ENCODE data around the gene TCF20.
A peak's percentile ranks its signal among the peaks of the same experiment; 100 is the strongest.

Gene TCF20

GRCh38 chr22:42277988-42278776, 7.7 kb upstream of the TCF20 start:
- peak; percentile 37 for DNase-seq (ENCODE audit: low read depth)
- TF ChIP-seq, protein P1, sequence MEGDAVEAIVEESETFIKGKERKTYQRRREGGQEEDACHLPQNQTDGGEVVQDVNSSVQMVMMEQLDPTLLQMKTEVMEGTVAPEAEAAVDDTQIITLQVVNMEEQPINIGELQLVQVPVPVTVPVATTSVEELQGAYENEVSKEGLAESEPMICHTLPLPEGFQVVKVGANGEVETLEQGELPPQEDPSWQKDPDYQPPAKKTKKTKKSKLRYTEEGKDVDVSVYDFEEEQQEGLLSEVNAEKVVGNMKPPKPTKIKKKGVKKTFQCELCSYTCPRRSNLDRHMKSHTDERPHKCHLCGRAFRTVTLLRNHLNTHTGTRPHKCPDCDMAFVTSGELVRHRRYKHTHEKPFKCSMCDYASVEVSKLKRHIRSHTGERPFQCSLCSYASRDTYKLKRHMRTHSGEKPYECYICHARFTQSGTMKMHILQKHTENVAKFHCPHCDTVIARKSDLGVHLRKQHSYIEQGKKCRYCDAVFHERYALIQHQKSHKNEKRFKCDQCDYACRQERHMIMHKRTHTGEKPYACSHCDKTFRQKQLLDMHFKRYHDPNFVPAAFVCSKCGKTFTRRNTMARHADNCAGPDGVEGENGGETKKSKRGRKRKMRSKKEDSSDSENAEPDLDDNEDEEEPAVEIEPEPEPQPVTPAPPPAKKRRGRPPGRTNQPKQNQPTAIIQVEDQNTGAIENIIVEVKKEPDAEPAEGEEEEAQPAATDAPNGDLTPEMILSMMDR (IDR thresholded peaks at IDR 0.05; ENCODE audit: insufficient read depth, low read depth, low read length, missing control alignments) = peak; percentile 47

GRCh38 chr22:42277232-42277753, 6.8 kb upstream of the TCF20 start:
- no peak for DNase-seq (ENCODE audit: low read depth)
- H3K4me3 ChIP-seq (ENCODE audit: low read length) = no peak overlapping the region
- TF ChIP-seq, protein P1 (IDR thresholded peaks at IDR 0.05; ENCODE audit: insufficient read depth, low read depth, low read length, missing control alignments) = no peak

More at GRCh38 chr22:42277988-42278776, 7.7 kb upstream of the TCF20 start:
- H3K4me3 ChIP-seq (ENCODE audit: low read length) = no peak overlapping the region

- H3K4me3 ChIP-seq (ENCODE audit: low read length) = no peak overlapping the region
- TF ChIP-seq, protein P1 (IDR thresholded peaks at IDR 0.05; ENCODE audit: insufficient read depth, low read depth, low read length, missing control alignments) = no peak
- DNase-seq (ENCODE audit: low read depth) = peak; percentile 51
Observed at GRCh38 chr22:42275970-42276369, 5.5 kb upstream of the TCF20 start.

- H3K4me3 ChIP-seq (ENCODE audit: low read length) = no peak overlapping the region
- DNase-seq (ENCODE audit: low read depth) = no peak
- TF ChIP-seq, protein P1 (IDR thresholded peaks at IDR 0.05; ENCODE audit: insufficient read depth, low read depth, low read length, missing control alignments) = no peak
Observed at GRCh38 chr22:42275176-42275575, 4.7 kb upstream of the TCF20 start.

DNA sequence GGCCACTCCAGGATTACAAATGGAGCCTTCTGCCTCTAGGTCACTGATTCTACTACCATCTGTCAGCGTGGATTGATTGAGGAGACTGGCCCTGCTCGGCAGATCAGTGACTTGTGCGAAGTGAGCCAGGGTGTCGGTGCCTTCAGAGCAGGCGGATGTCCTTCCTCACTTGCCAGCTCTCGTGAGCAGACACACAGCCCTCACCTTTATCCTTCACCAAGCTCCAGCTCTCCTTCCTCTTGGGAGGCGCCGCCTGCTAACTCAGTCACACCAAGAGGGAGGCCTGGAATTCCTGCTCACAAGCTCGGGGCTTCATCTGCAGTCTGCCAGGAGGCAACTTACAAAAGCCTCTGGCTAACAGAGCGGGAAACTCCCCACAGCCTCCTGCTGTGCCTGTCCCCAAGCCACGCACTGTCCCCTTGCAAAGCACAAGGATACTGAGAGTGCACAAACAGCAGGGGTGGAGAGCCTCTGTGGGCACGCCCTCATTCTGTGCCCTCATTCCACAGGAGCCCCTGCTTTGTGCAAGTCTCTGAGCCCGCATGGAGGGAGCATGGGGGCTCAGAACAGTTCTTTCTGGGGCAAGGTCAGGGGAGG, 3.5 kb upstream of the TCF20 start:
- no peak for DNase-seq (ENCODE audit: low read depth)
- TF ChIP-seq, protein P1 (IDR thresholded peaks at IDR 0.05; ENCODE audit: insufficient read depth, low read depth, low read length, missing control alignments) = no peak
- no peak overlapping the region for H3K4me3 ChIP-seq (ENCODE audit: low read length)

DNA sequence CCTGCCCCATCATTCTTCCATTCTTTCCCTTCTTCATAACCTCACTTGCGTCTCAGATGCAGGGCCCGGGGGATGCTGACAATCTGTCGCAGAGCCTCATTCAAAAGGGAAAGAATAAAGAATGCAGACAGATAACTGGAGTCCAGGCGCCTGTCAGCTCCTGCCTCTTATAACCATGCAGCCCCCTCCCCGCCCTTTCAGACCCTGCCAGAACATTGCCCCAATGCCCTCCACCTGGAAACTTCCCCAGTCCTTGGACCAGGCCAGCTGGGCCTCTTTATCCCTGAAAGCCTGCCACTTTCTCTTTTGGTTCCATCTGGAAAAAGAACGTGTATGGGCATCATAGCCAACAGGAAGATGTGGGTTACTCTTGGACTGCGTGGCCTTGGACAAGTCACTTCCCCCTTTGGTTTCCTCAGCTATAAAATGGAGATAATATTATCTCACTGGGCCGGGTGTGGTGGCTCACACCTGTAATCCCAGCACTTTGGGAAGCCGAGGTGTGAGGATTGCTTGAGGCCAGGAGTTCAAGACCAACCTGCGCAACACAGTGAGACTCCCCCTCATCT, 2.1 kb upstream of the TCF20 start:
- no peak for DNase-seq (ENCODE audit: low read depth)
- H3K4me3 ChIP-seq (ENCODE audit: low read length) = no peak overlapping the region
- TF ChIP-seq, protein P1 (IDR thresholded peaks at IDR 0.05; ENCODE audit: insufficient read depth, low read depth, low read length, missing control alignments) = no peak
